Mammary microvascular endothelial cell (primary cell): ENCODE data around the gene MCCC1. TPM values are rescaled to one million over a fixed set of nuclear protein-coding genes. Genes with fewer than 3 reads are reported as not detected.

ENCODE experiments used
- total RNA-seq: library from RNA; depleted of rRNA; stranded (reverse); fragments of >200 nt; gene quantifications from 2 replicates; pipeline ENCODE4 v1.2.3, GENCODE V29; 2015

Gene MCCC1
- total RNA-seq, result 11.7 and 17.3 TPM in 2 replicates

DNA sequence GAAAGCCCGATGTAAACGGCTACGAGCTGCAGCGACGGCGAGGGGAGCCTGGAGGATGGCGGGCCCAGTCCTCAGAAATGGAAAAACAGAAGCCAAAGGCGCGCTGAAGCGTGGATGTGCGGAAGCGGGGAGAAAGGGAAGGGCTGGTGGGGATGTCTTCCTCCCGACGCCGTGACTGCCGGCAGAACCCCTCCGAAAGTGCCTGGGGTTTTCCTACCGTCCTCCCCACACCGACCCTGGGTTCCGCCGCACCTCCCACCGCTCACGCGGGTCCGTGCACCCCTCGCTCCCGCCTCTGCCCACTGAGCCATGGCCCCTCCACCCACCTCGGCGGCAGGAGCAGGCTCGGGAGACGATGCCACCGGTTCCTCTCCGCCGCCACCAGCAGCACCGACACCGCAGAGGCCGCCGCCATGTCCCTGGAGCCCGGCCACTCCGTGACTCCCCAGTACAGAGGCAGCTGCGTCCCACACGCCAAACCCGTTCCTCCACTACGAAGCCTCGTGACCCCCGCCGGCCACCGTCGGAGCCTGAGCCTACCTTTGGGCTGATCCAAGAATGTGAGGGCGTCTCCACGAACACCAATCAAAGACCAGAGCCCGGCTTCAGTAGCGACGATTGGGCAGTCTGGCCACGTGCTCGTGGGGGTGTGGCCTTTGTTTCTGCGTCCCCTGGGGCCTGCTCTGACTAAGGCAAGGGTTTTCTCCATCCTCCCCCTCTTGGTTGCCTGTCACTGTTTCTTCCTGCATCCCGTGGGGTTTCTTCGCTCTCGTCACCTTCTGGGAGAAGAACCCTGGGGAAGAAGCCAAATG, at the start of gene MCCC1:
Gene MCCC1 (minus strand): TSS at position 471 of the 812 bp plus-strand sequence. CDS start 56 bp downstream, at position 415.

GRCh38 chr3:182980204-182981037, 118.9 kb downstream of the MCCC1 start, which contains the start of gene DCUN1D1:
Gene DCUN1D1, minus strand, starts transcription at chr3:182980538. Its CDS starts 49 bp downstream, at chr3:182980489.

Other genes starting within 250 kb of the MCCC1 start
- 14.3 and 16.0 TPM in 2 replicates for gene DCUN1D1, start 119.0 kb downstream of the MCCC1 start, total RNA-seq
- 14.2 and 16.5 TPM in 2 replicates for gene LAMP3, start 63.2 kb upstream of the MCCC1 start, total RNA-seq
- 27.4 and 27.7 TPM in 2 replicates for gene B3GNT5, start 153.8 kb upstream of the MCCC1 start, total RNA-seq